Liver (tissue), 3 donors: Measurements from ENCODE around the gene CASP10.

Source experiments
- CTCF ChIP-seq: fragments of 150-350 bp; IDR thresholded peaks from 2 replicates; pipeline ENCODE4 v1.5.1; 2017; ENCODE audit warnings: improper control_type of control experiment, low read depth, low read length; ENCODE audit not compliant: missing input control
- EGR1 ChIP-seq, 2 donors: IDR thresholded peaks; 2 replicates each; pipeline ENCODE4 v1.6.1; 2016 to 2018; ENCODE audit warnings: antibody characterized with exemption in 2 of 2, low read depth in 2 of 2
- GABPA ChIP-seq, 2 donors: IDR thresholded peaks in 1 of 2; conservative IDR thresholded peaks in 1 of 2; 2 replicates each; pipeline ENCODE4 v1.6.1; 2016; ENCODE audit warnings: antibody characterized with exemption in 2 of 2, mild to moderate bottlenecking in 1 of 2, moderate library complexity in 1 of 2
- SP1 ChIP-seq: IDR thresholded peaks from 2 replicates; pipeline ENCODE4 v1.6.1; 2018; ENCODE audit warnings: antibody characterized with exemption, mild to moderate bottlenecking
- TAF1 ChIP-seq: conservative IDR thresholded peaks from 2 replicates; pipeline ENCODE4 v1.6.1; 2016; ENCODE audit warnings: antibody characterized with exemption, mild to moderate bottlenecking
- ZBTB33 ChIP-seq: IDR thresholded peaks from 2 replicates; pipeline ENCODE4 v1.6.1; 2016; ENCODE audit warnings: antibody characterized with exemption
- TF ChIP-seq, protein P1 (sequence below): IDR thresholded peaks from 2 replicates; pipeline ENCODE4 v1.6.1; 2016; ENCODE audit warnings: antibody characterized with exemption, mild to moderate bottlenecking
- donor health status: healthy.
- donor health status: healthy.

GRCh38 chr2:201275069-201275468, 92.1 kb downstream of the CASP10 start:
- no peak for TF ChIP-seq CTCF
- no peak for TF ChIP-seq EGR1 (IDR thresholded peaks at IDR 0.05; ENCODE audit: low read depth in 2 of 2)
- TF ChIP-seq ZBTB33: no peak
- TF ChIP-seq, protein P1, sequence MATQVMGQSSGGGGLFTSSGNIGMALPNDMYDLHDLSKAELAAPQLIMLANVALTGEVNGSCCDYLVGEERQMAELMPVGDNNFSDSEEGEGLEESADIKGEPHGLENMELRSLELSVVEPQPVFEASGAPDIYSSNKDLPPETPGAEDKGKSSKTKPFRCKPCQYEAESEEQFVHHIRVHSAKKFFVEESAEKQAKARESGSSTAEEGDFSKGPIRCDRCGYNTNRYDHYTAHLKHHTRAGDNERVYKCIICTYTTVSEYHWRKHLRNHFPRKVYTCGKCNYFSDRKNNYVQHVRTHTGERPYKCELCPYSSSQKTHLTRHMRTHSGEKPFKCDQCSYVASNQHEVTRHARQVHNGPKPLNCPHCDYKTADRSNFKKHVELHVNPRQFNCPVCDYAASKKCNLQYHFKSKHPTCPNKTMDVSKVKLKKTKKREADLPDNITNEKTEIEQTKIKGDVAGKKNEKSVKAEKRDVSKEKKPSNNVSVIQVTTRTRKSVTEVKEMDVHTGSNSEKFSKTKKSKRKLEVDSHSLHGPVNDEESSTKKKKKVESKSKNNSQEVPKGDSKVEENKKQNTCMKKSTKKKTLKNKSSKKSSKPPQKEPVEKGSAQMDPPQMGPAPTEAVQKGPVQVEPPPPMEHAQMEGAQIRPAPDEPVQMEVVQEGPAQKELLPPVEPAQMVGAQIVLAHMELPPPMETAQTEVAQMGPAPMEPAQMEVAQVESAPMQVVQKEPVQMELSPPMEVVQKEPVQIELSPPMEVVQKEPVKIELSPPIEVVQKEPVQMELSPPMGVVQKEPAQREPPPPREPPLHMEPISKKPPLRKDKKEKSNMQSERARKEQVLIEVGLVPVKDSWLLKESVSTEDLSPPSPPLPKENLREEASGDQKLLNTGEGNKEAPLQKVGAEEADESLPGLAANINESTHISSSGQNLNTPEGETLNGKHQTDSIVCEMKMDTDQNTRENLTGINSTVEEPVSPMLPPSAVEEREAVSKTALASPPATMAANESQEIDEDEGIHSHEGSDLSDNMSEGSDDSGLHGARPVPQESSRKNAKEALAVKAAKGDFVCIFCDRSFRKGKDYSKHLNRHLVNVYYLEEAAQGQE: no peak
- TF ChIP-seq GABPA (IDR thresholded peaks at IDR 0.05 in 1 of 2, conservative IDR thresholded peaks at IDR 0.05 in 1 of 2): no peak
- TF ChIP-seq SP1: no peak
- no peak for TF ChIP-seq TAF1
